Endothelial cell of umbilical vein (primary cell): ENCODE results near the gene S100A16. TPM values are rescaled to one million over a fixed set of nuclear protein-coding genes. Genes with fewer than 3 reads are reported as not detected.

Experiments used
- BruUV-seq: library from RNA; stranded (reverse); fragments of 400-500 nt; replicated peaks from 2 replicates; lab custom pipeline; 2021; lab: Mats Ljungman, UMichigan
- CTCF ChIA-PET: fragments of 300-600, 350-600 bp; sonication (Branson Sonifier 250); formaldehyde crosslinking; loops from one replicate; lab custom pipeline; 2021; ENCODE audit warnings: antibody characterized with exemption, inconsistent platforms; lab: Charles Lee
- POLR2A ChIA-PET: fragments of 300-600, 350-600 bp; sonication (Branson Sonifier 250); formaldehyde crosslinking; loops from one replicate; lab custom pipeline; 2021; ENCODE audit warnings: antibody characterized with exemption, inconsistent platforms; lab: Charles Lee
- DNase-seq: peaks from one replicate; pipeline ENCODE4 v3.0.0-alpha.2; 2011; ENCODE audit warnings: low read depth, low spot score
- FAIRE-seq: peaks from 2 replicates; lab custom pipeline; 2011; peaks lifted over from hg19 to GRCh38; lab: Jason Lieb, UNC
- H2AFZ ChIP-seq: 2 replicates; pipeline ENCODE4 v1.6.0; 2012; ENCODE audit warnings: low read depth, low read length, control low read depth, inconsistent platforms
- H3K27ac ChIP-seq: 2 replicates; pipeline ENCODE4 v1.5.1; 2011; ENCODE audit warnings: low read depth, mild to moderate bottlenecking, control low read depth, low read length, moderate library complexity; ENCODE audit not compliant: insufficient read depth
- H3K27me3 ChIP-seq, 2 experiments: 2 replicates each; pipeline versions ENCODE4 v1.6.0 to v1.6.1; 2011; ENCODE audit warnings: low read length in 2 of 2, mixed read lengths in 1 of 2; ENCODE audit not compliant: control insufficient read depth in 2 of 2, insufficient read depth in 2 of 2
- H3K36me3 ChIP-seq, 2 experiments: 2 replicates in 1 of 2; 3 replicates in 1 of 2; pipeline ENCODE4 v1.5.1; 2011; ENCODE audit warnings: low read length in 2 of 2, mild to moderate bottlenecking in 1 of 2, moderate library complexity in 1 of 2; ENCODE audit not compliant: control insufficient read depth in 2 of 2, insufficient read depth in 2 of 2; ENCODE audit errors: extremely low read depth in 1 of 2
- H3K4me1 ChIP-seq: 3 replicates; pipeline ENCODE4 v1.5.1; 2011; ENCODE audit warnings: mild to moderate bottlenecking, low read length; ENCODE audit not compliant: control insufficient read depth, insufficient read depth; ENCODE audit errors: extremely low read depth
- H3K4me2 ChIP-seq: 2 replicates; pipeline ENCODE4 v1.6.1; 2011; ENCODE audit warnings: low read length, control low read depth, mixed read lengths; ENCODE audit not compliant: insufficient read depth
- H3K4me3 ChIP-seq, 3 experiments: fragments of 200-600 bp in 1 of 3; sonication (generic), shearing (Covaris generic) in 1 of 3; replicated peaks in 1 of 3; 2 replicates each; pipeline ENCODE4 v1.5.1; 2011 to 2016; ENCODE audit warnings: control low read depth in 3 of 3, low read length in 3 of 3, mild to moderate bottlenecking in 2 of 3, inconsistent platforms in 1 of 3, low read depth in 1 of 3, moderate library complexity in 1 of 3; ENCODE audit not compliant: insufficient read depth in 1 of 3
- H3K79me2 ChIP-seq: 2 replicates; pipeline ENCODE4 v1.6.0; 2012; ENCODE audit warnings: low read length, inconsistent platforms; ENCODE audit not compliant: control insufficient read depth, insufficient read depth
- H3K9ac ChIP-seq: replicated peaks from 2 replicates; pipeline ENCODE3; 2011; ENCODE audit warnings: low read length, control low read depth; ENCODE audit not compliant: insufficient read depth; ENCODE audit errors: extremely low read depth
- H3K9me1 ChIP-seq: replicated peaks from 3 replicates; pipeline ENCODE4 v1.6.0; 2011; ENCODE audit warnings: mild to moderate bottlenecking, low read length; ENCODE audit not compliant: control insufficient read depth, insufficient read depth; ENCODE audit errors: extremely low read depth
- H3K9me3 ChIP-seq: replicated peaks from 2 replicates; pipeline ENCODE4 v1.5.1; 2012; ENCODE audit warnings: low read length, inconsistent platforms; ENCODE audit not compliant: control insufficient read depth, insufficient read depth
- H4K20me1 ChIP-seq: replicated peaks from 2 replicates; pipeline ENCODE3; 2011; ENCODE audit warnings: mild to moderate bottlenecking, low read length; ENCODE audit not compliant: control insufficient read depth, insufficient read depth; ENCODE audit errors: extremely low read depth
- EZH2 ChIP-seq: IDR thresholded peaks from 2 replicates; pipeline ENCODE4 v1.6.1; 2012; ENCODE audit warnings: borderline replicate concordance, low read depth, mild to moderate bottlenecking, moderate library complexity, low read length, inconsistent platforms; ENCODE audit not compliant: severe bottlenecking
- FOS ChIP-seq: IDR thresholded peaks from 2 replicates; pipeline ENCODE4 v1.6.1; 2011; ENCODE audit warnings: mild to moderate bottlenecking, low read length, moderate library complexity, borderline replicate concordance; ENCODE audit not compliant: insufficient read depth
- GATA2 ChIP-seq: IDR thresholded peaks from 2 replicates; pipeline ENCODE4 v1.7.0; 2011; ENCODE audit warnings: low read depth, mild to moderate bottlenecking, moderate library complexity, mixed read lengths, low read length; ENCODE audit not compliant: insufficient read length, insufficient read depth
- JUN ChIP-seq: IDR thresholded peaks from 2 replicates; pipeline ENCODE4 v1.6.1; 2011; ENCODE audit warnings: borderline replicate concordance, low read depth; ENCODE audit not compliant: insufficient read length, insufficient read depth
- MYC ChIP-seq: IDR thresholded peaks from one replicate; pipeline ENCODE4 v1.6.1; 2011; ENCODE audit warnings: mild to moderate bottlenecking, low read depth, low read length
- POLR2A ChIP-seq: IDR thresholded peaks from 2 replicates; pipeline ENCODE4 v1.6.1; 2012; ENCODE audit warnings: low read depth, mild to moderate bottlenecking, control low read depth, low read length
- POLR2AphosphoS5 ChIP-seq: IDR thresholded peaks from 2 replicates; pipeline ENCODE4 v1.6.1; 2012; ENCODE audit warnings: low read depth, mild to moderate bottlenecking, control low read depth, low read length, moderate library complexity; ENCODE audit not compliant: insufficient read depth
- dilution Hi-C: fragments of 300-500 bp; cut with MboI; formaldehyde crosslinking; loops from one replicate; pipeline ENCODE4 v1.15.0; 2019; ENCODE audit warnings: low sequenced_read_pairs; ENCODE audit not compliant: extremely low pct_ligation_motif_present
- intact Hi-C: fragments of 100-400 bp; cut with micrococcal nuclease; formaldehyde crosslinking; loops from one replicate; pipeline ENCODE4 v1.10.0; 2022
- polyA plus RNA-seq, 4 experiments: library from polyadenylated mRNA; depleted of rRNA in 3 of 4; stranded (reverse) in 3 of 4; unstranded in 1 of 4; fragments of >200 nt; gene quantifications; 2 replicates each; pipeline versions ENCODE4 v1.2.1 to v1.2.3, GENCODE V29; 2011 to 2012; ENCODE audit warnings: missing spikeins in 1 of 4
- total RNA-seq: library from RNA; stranded (reverse); gene quantifications from 2 replicates; pipeline ENCODE4 v1.2.3, GENCODE V29; 2021
- TF ChIP-seq, protein P1 (sequence below): IDR thresholded peaks from 2 replicates; pipeline ENCODE4 v1.6.1; 2011; ENCODE audit not compliant: insufficient read depth, insufficient read length
- TF ChIP-seq, protein P2 (sequence below), 2 donors: IDR thresholded peaks; 1 replicate in 1 of 2; 2 replicates in 1 of 2; pipeline ENCODE4 v1.5.1; 2011; ENCODE audit warnings: low read length in 2 of 2, mild to moderate bottlenecking in 2 of 2, moderate library complexity in 2 of 2, control low read depth in 1 of 2, inconsistent platforms in 1 of 2, low read depth in 1 of 2; ENCODE audit not compliant: insufficient read depth in 1 of 2; ENCODE audit errors: extremely low read depth in 1 of 2

The S100A16 gene
- total and polyA plus RNA-seq, 2 donors (not counting 3 experiments of a cell fraction or from before 2014, with no cell fraction given), result 701 to 1,770 TPM

DNA sequence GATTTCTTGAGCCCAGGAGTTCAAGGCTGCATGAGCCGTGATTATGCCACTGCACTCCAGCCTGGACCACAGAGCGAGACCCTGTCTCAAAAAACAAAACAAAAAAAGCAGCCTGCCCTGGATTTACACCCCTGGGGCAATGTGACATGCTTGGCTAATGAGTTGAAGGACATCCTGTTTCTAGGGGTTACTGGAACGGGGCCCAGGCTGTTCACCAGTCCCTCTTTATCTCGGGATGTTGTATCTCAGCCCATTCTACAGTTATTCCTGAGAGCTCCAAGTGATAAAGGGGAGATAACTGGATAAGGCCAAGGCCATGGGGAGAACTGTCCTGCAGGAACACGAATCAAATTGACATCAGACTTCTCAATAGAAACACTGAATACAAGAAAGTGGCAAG, 25.6 kb downstream of the S100A16 start:
- H3K27ac ChIP-seq, result no peak overlapping the region
- H3K79me2 ChIP-seq, result no peaks in the 10 kb centered on the region
- peak; percentile 55 for FAIRE-seq
- intact Hi-C loops, result no loop called here
- DNase-seq, result no peak
- H3K4me3 ChIP-seq, result no peak overlapping the region
- peaks cover 5% of the 10 kb centered on the region for H3K4me1 ChIP-seq
- H3K9ac ChIP-seq, result no peak overlapping the region
- TF ChIP-seq, protein P1, sequence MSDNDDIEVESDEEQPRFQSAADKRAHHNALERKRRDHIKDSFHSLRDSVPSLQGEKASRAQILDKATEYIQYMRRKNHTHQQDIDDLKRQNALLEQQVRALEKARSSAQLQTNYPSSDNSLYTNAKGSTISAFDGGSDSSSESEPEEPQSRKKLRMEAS, result no peak
- TF ChIP-seq GATA2, result peak; percentile 34
- no peaks in the 10 kb centered on the region for H3K9me3 ChIP-seq
- no peak overlapping the region for H2AFZ ChIP-seq
- dilution Hi-C loops, result no loop called here
- H3K9me1 ChIP-seq, result no peaks in the 10 kb centered on the region
- no peaks in the 10 kb centered on the region for H3K36me3 ChIP-seq
- no TSS peak for BruUV-seq
- no peaks in the 10 kb centered on the region for H3K27me3 ChIP-seq
- H3K4me2 ChIP-seq, result no peak overlapping the region
- H4K20me1 ChIP-seq, result no peaks in the 10 kb centered on the region
- ChIA-PET POLR2A (interaction anchor here (0.7 kb wide), 1 partner anchor 40 kb away, joined by 3 read pairs; the partner anchor contains the start of gene S100A13), CTCF (interaction anchor here (0.7 to 4.6 kb wide), 4 partner anchors 9 to 40 kb away, joined by 3 to 24 read pairs (median 6); partner anchors contain the start of gene S100A13)

DNA sequence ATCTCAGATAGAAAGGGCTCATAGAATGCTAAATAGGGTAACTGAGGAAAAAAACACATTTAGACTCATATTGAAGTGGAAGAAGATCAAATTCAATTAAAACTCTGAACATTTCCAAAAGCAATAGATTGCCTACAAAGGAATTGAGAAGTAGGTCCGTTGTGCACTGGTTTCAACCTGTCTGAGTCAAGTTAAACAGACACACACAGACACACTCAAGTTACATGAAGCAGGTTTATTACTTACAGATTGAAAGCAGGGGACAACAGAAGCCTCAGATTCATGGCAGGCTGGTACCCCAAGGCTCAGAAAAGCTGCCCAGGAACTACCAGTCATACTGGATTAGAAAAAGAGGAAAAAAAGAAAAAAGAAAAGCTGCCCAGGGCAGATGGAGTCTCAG, 26.6 kb downstream of the S100A16 start:
- peaks cover 5% of the 10 kb centered on the region for H3K4me1 ChIP-seq
- DNase-seq, result no peak
- H3K4me2 ChIP-seq, result no peak overlapping the region
- BruUV-seq, result no TSS peak
- CTCF ChIA-PET, result interaction anchor here (1.1 to 4.6 kb wide), 5 partner anchors 9 to 41 kb away, joined by 3 to 24 read pairs (median 3); partner anchors contain the start of gene S100A13
- H3K36me3 ChIP-seq, result no peaks in the 10 kb centered on the region
- no peak overlapping the region for H3K27ac ChIP-seq
- no peaks in the 10 kb centered on the region for H3K9me3 ChIP-seq
- dilution Hi-C loops, result no loop called here
- no peaks in the 10 kb centered on the region for H4K20me1 ChIP-seq
- H3K27me3 ChIP-seq, result no peaks in the 10 kb centered on the region
- POLR2A ChIA-PET, result interaction anchor here (0.7 kb wide), 1 partner anchor 41 kb away, joined by 3 read pairs; the partner anchor contains the start of gene S100A13
- no peak overlapping the region for H2AFZ ChIP-seq
- FAIRE-seq, result no peak
- no peaks in the 10 kb centered on the region for H3K79me2 ChIP-seq
- no peak overlapping the region for H3K4me3 ChIP-seq
- no peak overlapping the region for H3K9ac ChIP-seq
- intact Hi-C loops, result no loop called here
- H3K9me1 ChIP-seq, result no peaks in the 10 kb centered on the region
- TF ChIP-seq JUN (no peak), MYC (no peak), EZH2 (no peak), POLR2AphosphoS5 (no peak), FOS (no peak), POLR2A (no peak), GATA2 (no peak)
- TF ChIP-seq, protein P2, sequence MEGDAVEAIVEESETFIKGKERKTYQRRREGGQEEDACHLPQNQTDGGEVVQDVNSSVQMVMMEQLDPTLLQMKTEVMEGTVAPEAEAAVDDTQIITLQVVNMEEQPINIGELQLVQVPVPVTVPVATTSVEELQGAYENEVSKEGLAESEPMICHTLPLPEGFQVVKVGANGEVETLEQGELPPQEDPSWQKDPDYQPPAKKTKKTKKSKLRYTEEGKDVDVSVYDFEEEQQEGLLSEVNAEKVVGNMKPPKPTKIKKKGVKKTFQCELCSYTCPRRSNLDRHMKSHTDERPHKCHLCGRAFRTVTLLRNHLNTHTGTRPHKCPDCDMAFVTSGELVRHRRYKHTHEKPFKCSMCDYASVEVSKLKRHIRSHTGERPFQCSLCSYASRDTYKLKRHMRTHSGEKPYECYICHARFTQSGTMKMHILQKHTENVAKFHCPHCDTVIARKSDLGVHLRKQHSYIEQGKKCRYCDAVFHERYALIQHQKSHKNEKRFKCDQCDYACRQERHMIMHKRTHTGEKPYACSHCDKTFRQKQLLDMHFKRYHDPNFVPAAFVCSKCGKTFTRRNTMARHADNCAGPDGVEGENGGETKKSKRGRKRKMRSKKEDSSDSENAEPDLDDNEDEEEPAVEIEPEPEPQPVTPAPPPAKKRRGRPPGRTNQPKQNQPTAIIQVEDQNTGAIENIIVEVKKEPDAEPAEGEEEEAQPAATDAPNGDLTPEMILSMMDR (IDR thresholded peaks at IDR 0.05; ENCODE audit: extremely low read depth in 1 of 2, insufficient read depth in 1 of 2, low read depth in 1 of 2, low read length in 2 of 2), result no peak
- TF ChIP-seq, protein P1, result no peak
